Endothelial cell of umbilical vein (primary cell): ENCODE measurements around the gene MPHOSPH8. TPM values are rescaled to one million over a fixed set of nuclear protein-coding genes. Genes with fewer than 3 reads are reported as not detected.

Source experiments
- BruUV-seq: library from RNA; stranded (reverse); fragments of 400-500 nt; replicated peaks from 2 replicates; lab custom pipeline; 2021; lab: Mats Ljungman, UMichigan
- CTCF ChIA-PET: fragments of 300-600, 350-600 bp; sonication (Branson Sonifier 250); formaldehyde crosslinking; loops from one replicate; lab custom pipeline; 2021; ENCODE audit warnings: antibody characterized with exemption, inconsistent platforms; lab: Charles Lee
- POLR2A ChIA-PET: fragments of 300-600, 350-600 bp; sonication (Branson Sonifier 250); formaldehyde crosslinking; loops from one replicate; lab custom pipeline; 2021; ENCODE audit warnings: antibody characterized with exemption, inconsistent platforms; lab: Charles Lee
- DNase-seq: peaks from one replicate; pipeline ENCODE4 v3.0.0-alpha.2; 2011; ENCODE audit warnings: low read depth, low spot score
- FAIRE-seq: peaks from 2 replicates; lab custom pipeline; 2011; peaks lifted over from hg19 to GRCh38; lab: Jason Lieb, UNC
- H2AFZ ChIP-seq: 2 replicates; pipeline ENCODE4 v1.6.0; 2012; ENCODE audit warnings: low read depth, low read length, control low read depth, inconsistent platforms
- H3K27ac ChIP-seq: 2 replicates; pipeline ENCODE4 v1.5.1; 2011; ENCODE audit warnings: low read depth, mild to moderate bottlenecking, control low read depth, low read length, moderate library complexity; ENCODE audit not compliant: insufficient read depth
- H3K27me3 ChIP-seq, 2 experiments: 2 replicates each; pipeline versions ENCODE4 v1.6.0 to v1.6.1; 2011; ENCODE audit warnings: low read length in 2 of 2, mixed read lengths in 1 of 2; ENCODE audit not compliant: control insufficient read depth in 2 of 2, insufficient read depth in 2 of 2
- H3K36me3 ChIP-seq, 2 experiments: 2 replicates in 1 of 2; 3 replicates in 1 of 2; pipeline ENCODE4 v1.5.1; 2011; ENCODE audit warnings: low read length in 2 of 2, mild to moderate bottlenecking in 1 of 2, moderate library complexity in 1 of 2; ENCODE audit not compliant: control insufficient read depth in 2 of 2, insufficient read depth in 2 of 2; ENCODE audit errors: extremely low read depth in 1 of 2
- H3K4me1 ChIP-seq: 3 replicates; pipeline ENCODE4 v1.5.1; 2011; ENCODE audit warnings: mild to moderate bottlenecking, low read length; ENCODE audit not compliant: control insufficient read depth, insufficient read depth; ENCODE audit errors: extremely low read depth
- H3K4me2 ChIP-seq: 2 replicates; pipeline ENCODE4 v1.6.1; 2011; ENCODE audit warnings: low read length, control low read depth, mixed read lengths; ENCODE audit not compliant: insufficient read depth
- H3K4me3 ChIP-seq, 3 experiments: fragments of 200-600 bp in 1 of 3; sonication (generic), shearing (Covaris generic) in 1 of 3; replicated peaks in 1 of 3; 2 replicates each; pipeline ENCODE4 v1.5.1; 2011 to 2016; ENCODE audit warnings: control low read depth in 3 of 3, low read length in 3 of 3, mild to moderate bottlenecking in 2 of 3, inconsistent platforms in 1 of 3, low read depth in 1 of 3, moderate library complexity in 1 of 3; ENCODE audit not compliant: insufficient read depth in 1 of 3
- H3K79me2 ChIP-seq: 2 replicates; pipeline ENCODE4 v1.6.0; 2012; ENCODE audit warnings: low read length, inconsistent platforms; ENCODE audit not compliant: control insufficient read depth, insufficient read depth
- H3K9ac ChIP-seq: replicated peaks from 2 replicates; pipeline ENCODE3; 2011; ENCODE audit warnings: low read length, control low read depth; ENCODE audit not compliant: insufficient read depth; ENCODE audit errors: extremely low read depth
- H3K9me1 ChIP-seq: replicated peaks from 3 replicates; pipeline ENCODE4 v1.6.0; 2011; ENCODE audit warnings: mild to moderate bottlenecking, low read length; ENCODE audit not compliant: control insufficient read depth, insufficient read depth; ENCODE audit errors: extremely low read depth
- H3K9me3 ChIP-seq: replicated peaks from 2 replicates; pipeline ENCODE4 v1.5.1; 2012; ENCODE audit warnings: low read length, inconsistent platforms; ENCODE audit not compliant: control insufficient read depth, insufficient read depth
- H4K20me1 ChIP-seq: replicated peaks from 2 replicates; pipeline ENCODE3; 2011; ENCODE audit warnings: mild to moderate bottlenecking, low read length; ENCODE audit not compliant: control insufficient read depth, insufficient read depth; ENCODE audit errors: extremely low read depth
- CTCF ChIP-seq, 2 donors: IDR thresholded peaks; 1 replicate in 1 of 2; 2 replicates in 1 of 2; pipeline ENCODE4 v1.5.1; 2011; ENCODE audit warnings: low read length in 2 of 2, mild to moderate bottlenecking in 2 of 2, moderate library complexity in 2 of 2, control low read depth in 1 of 2, inconsistent platforms in 1 of 2, low read depth in 1 of 2; ENCODE audit not compliant: insufficient read depth in 1 of 2; ENCODE audit errors: extremely low read depth in 1 of 2
- EZH2 ChIP-seq: IDR thresholded peaks from 2 replicates; pipeline ENCODE4 v1.6.1; 2012; ENCODE audit warnings: borderline replicate concordance, low read depth, mild to moderate bottlenecking, moderate library complexity, low read length, inconsistent platforms; ENCODE audit not compliant: severe bottlenecking
- FOS ChIP-seq: IDR thresholded peaks from 2 replicates; pipeline ENCODE4 v1.6.1; 2011; ENCODE audit warnings: mild to moderate bottlenecking, low read length, moderate library complexity, borderline replicate concordance; ENCODE audit not compliant: insufficient read depth
- GATA2 ChIP-seq: IDR thresholded peaks from 2 replicates; pipeline ENCODE4 v1.7.0; 2011; ENCODE audit warnings: low read depth, mild to moderate bottlenecking, moderate library complexity, mixed read lengths, low read length; ENCODE audit not compliant: insufficient read length, insufficient read depth
- JUN ChIP-seq: IDR thresholded peaks from 2 replicates; pipeline ENCODE4 v1.6.1; 2011; ENCODE audit warnings: borderline replicate concordance, low read depth; ENCODE audit not compliant: insufficient read length, insufficient read depth
- MAX ChIP-seq: IDR thresholded peaks from 2 replicates; pipeline ENCODE4 v1.6.1; 2011; ENCODE audit not compliant: insufficient read depth, insufficient read length
- MYC ChIP-seq: IDR thresholded peaks from one replicate; pipeline ENCODE4 v1.6.1; 2011; ENCODE audit warnings: mild to moderate bottlenecking, low read depth, low read length
- POLR2A ChIP-seq: IDR thresholded peaks from 2 replicates; pipeline ENCODE4 v1.6.1; 2012; ENCODE audit warnings: low read depth, mild to moderate bottlenecking, control low read depth, low read length
- POLR2AphosphoS5 ChIP-seq: IDR thresholded peaks from 2 replicates; pipeline ENCODE4 v1.6.1; 2012; ENCODE audit warnings: low read depth, mild to moderate bottlenecking, control low read depth, low read length, moderate library complexity; ENCODE audit not compliant: insufficient read depth
- dilution Hi-C: fragments of 300-500 bp; cut with MboI; formaldehyde crosslinking; loops from one replicate; pipeline ENCODE4 v1.15.0; 2019; ENCODE audit warnings: low sequenced_read_pairs; ENCODE audit not compliant: extremely low pct_ligation_motif_present
- intact Hi-C: fragments of 100-400 bp; cut with micrococcal nuclease; formaldehyde crosslinking; loops from one replicate; pipeline ENCODE4 v1.10.0; 2022
- polyA plus RNA-seq, 4 experiments: library from polyadenylated mRNA; depleted of rRNA in 3 of 4; stranded (reverse) in 3 of 4; unstranded in 1 of 4; fragments of >200 nt; gene quantifications; 2 replicates each; pipeline versions ENCODE4 v1.2.1 to v1.2.3, GENCODE V29; 2011 to 2012; ENCODE audit warnings: missing spikeins in 1 of 4
- total RNA-seq: library from RNA; stranded (reverse); gene quantifications from 2 replicates; pipeline ENCODE4 v1.2.3, GENCODE V29; 2021

MPHOSPH8 gene
- total and polyA plus RNA-seq, 2 donors (not counting 3 experiments of a cell fraction or from before 2014, with no cell fraction given), result 16.2 to 31.5 TPM

GRCh38 chr13:19668778-19669177 lies 35.3 kb downstream of the MPHOSPH8 start:
- Histone ChIP-seq H3K27ac (no peak overlapping the region), H3K27me3 (no peaks in the 10 kb centered on the region)
- intact Hi-C loops, result no loop called here

More at GRCh38 chr13:19668778-19669177, 35.3 kb downstream of the MPHOSPH8 start:
- Histone ChIP-seq H3K9me3 (no peaks in the 10 kb centered on the region), H3K9me1 (no peaks in the 10 kb centered on the region), H3K9ac (no peak overlapping the region), H3K36me3 (peaks cover 12 to 17% of the 10 kb centered on the region in 2 experiments), H3K4me2 (no peak overlapping the region), H3K4me1 (no peaks in the 10 kb centered on the region), H3K4me3 (no peak overlapping the region), H4K20me1 (no peaks in the 10 kb centered on the region), H3K79me2 (no peaks in the 10 kb centered on the region), H2AFZ (no peak overlapping the region)
- DNase-seq (no peak), FAIRE-seq (no peak)
- BruUV-seq, result no TSS peak
- TF ChIP-seq JUN (no peak), GATA2 (no peak), CTCF (IDR thresholded peaks at IDR 0.05; ENCODE audit: extremely low read depth in 1 of 2, insufficient read depth in 1 of 2, low read depth in 1 of 2, low read length in 2 of 2) (no peak), MAX (no peak), EZH2 (no peak), POLR2AphosphoS5 (no peak), POLR2A (no peak), MYC (no peak), FOS (no peak)
- POLR2A ChIA-PET, result no interaction called here
- CTCF ChIA-PET, result no interaction called here
- dilution Hi-C loops, result no loop called here
